Endothelial cell of umbilical vein (primary cell): ENCODE measurements around the gene TLCD3B. TPM values are rescaled to one million over a fixed set of nuclear protein-coding genes. Genes with fewer than 3 reads are reported as not detected.

Experiments
- BruUV-seq: library from RNA; stranded (reverse); fragments of 400-500 nt; replicated peaks from 2 replicates; lab custom pipeline; 2021; lab: Mats Ljungman, UMichigan
- CTCF ChIA-PET: fragments of 300-600, 350-600 bp; sonication (Branson Sonifier 250); formaldehyde crosslinking; loops from one replicate; lab custom pipeline; 2021; ENCODE audit warnings: antibody characterized with exemption, inconsistent platforms; lab: Charles Lee
- POLR2A ChIA-PET: fragments of 300-600, 350-600 bp; sonication (Branson Sonifier 250); formaldehyde crosslinking; loops from one replicate; lab custom pipeline; 2021; ENCODE audit warnings: antibody characterized with exemption, inconsistent platforms; lab: Charles Lee
- DNase-seq: peaks from one replicate; pipeline ENCODE4 v3.0.0-alpha.2; 2011; ENCODE audit warnings: low read depth, low spot score
- FAIRE-seq: peaks from 2 replicates; lab custom pipeline; 2011; peaks lifted over from hg19 to GRCh38; lab: Jason Lieb, UNC
- H2AFZ ChIP-seq: 2 replicates; pipeline ENCODE4 v1.6.0; 2012; ENCODE audit warnings: low read depth, low read length, control low read depth, inconsistent platforms
- H3K27ac ChIP-seq: 2 replicates; pipeline ENCODE4 v1.5.1; 2011; ENCODE audit warnings: low read depth, mild to moderate bottlenecking, control low read depth, low read length, moderate library complexity; ENCODE audit not compliant: insufficient read depth
- H3K27me3 ChIP-seq, 2 experiments: 2 replicates each; pipeline versions ENCODE4 v1.6.0 to v1.6.1; 2011; ENCODE audit warnings: low read length in 2 of 2, mixed read lengths in 1 of 2; ENCODE audit not compliant: control insufficient read depth in 2 of 2, insufficient read depth in 2 of 2
- H3K36me3 ChIP-seq, 2 experiments: 2 replicates in 1 of 2; 3 replicates in 1 of 2; pipeline ENCODE4 v1.5.1; 2011; ENCODE audit warnings: low read length in 2 of 2, mild to moderate bottlenecking in 1 of 2, moderate library complexity in 1 of 2; ENCODE audit not compliant: control insufficient read depth in 2 of 2, insufficient read depth in 2 of 2; ENCODE audit errors: extremely low read depth in 1 of 2
- H3K4me1 ChIP-seq: 3 replicates; pipeline ENCODE4 v1.5.1; 2011; ENCODE audit warnings: mild to moderate bottlenecking, low read length; ENCODE audit not compliant: control insufficient read depth, insufficient read depth; ENCODE audit errors: extremely low read depth
- H3K4me2 ChIP-seq: 2 replicates; pipeline ENCODE4 v1.6.1; 2011; ENCODE audit warnings: low read length, control low read depth, mixed read lengths; ENCODE audit not compliant: insufficient read depth
- H3K4me3 ChIP-seq, 3 experiments: fragments of 200-600 bp in 1 of 3; sonication (generic), shearing (Covaris generic) in 1 of 3; replicated peaks in 1 of 3; 2 replicates each; pipeline ENCODE4 v1.5.1; 2011 to 2016; ENCODE audit warnings: control low read depth in 3 of 3, low read length in 3 of 3, mild to moderate bottlenecking in 2 of 3, inconsistent platforms in 1 of 3, low read depth in 1 of 3, moderate library complexity in 1 of 3; ENCODE audit not compliant: insufficient read depth in 1 of 3
- H3K79me2 ChIP-seq: 2 replicates; pipeline ENCODE4 v1.6.0; 2012; ENCODE audit warnings: low read length, inconsistent platforms; ENCODE audit not compliant: control insufficient read depth, insufficient read depth
- H3K9ac ChIP-seq: replicated peaks from 2 replicates; pipeline ENCODE3; 2011; ENCODE audit warnings: low read length, control low read depth; ENCODE audit not compliant: insufficient read depth; ENCODE audit errors: extremely low read depth
- H3K9me1 ChIP-seq: replicated peaks from 3 replicates; pipeline ENCODE4 v1.6.0; 2011; ENCODE audit warnings: mild to moderate bottlenecking, low read length; ENCODE audit not compliant: control insufficient read depth, insufficient read depth; ENCODE audit errors: extremely low read depth
- H3K9me3 ChIP-seq: replicated peaks from 2 replicates; pipeline ENCODE4 v1.5.1; 2012; ENCODE audit warnings: low read length, inconsistent platforms; ENCODE audit not compliant: control insufficient read depth, insufficient read depth
- H4K20me1 ChIP-seq: replicated peaks from 2 replicates; pipeline ENCODE3; 2011; ENCODE audit warnings: mild to moderate bottlenecking, low read length; ENCODE audit not compliant: control insufficient read depth, insufficient read depth; ENCODE audit errors: extremely low read depth
- EZH2 ChIP-seq: IDR thresholded peaks from 2 replicates; pipeline ENCODE4 v1.6.1; 2012; ENCODE audit warnings: borderline replicate concordance, low read depth, mild to moderate bottlenecking, moderate library complexity, low read length, inconsistent platforms; ENCODE audit not compliant: severe bottlenecking
- FOS ChIP-seq: IDR thresholded peaks from 2 replicates; pipeline ENCODE4 v1.6.1; 2011; ENCODE audit warnings: mild to moderate bottlenecking, low read length, moderate library complexity, borderline replicate concordance; ENCODE audit not compliant: insufficient read depth
- GATA2 ChIP-seq: IDR thresholded peaks from 2 replicates; pipeline ENCODE4 v1.7.0; 2011; ENCODE audit warnings: low read depth, mild to moderate bottlenecking, moderate library complexity, mixed read lengths, low read length; ENCODE audit not compliant: insufficient read length, insufficient read depth
- JUN ChIP-seq: IDR thresholded peaks from 2 replicates; pipeline ENCODE4 v1.6.1; 2011; ENCODE audit warnings: borderline replicate concordance, low read depth; ENCODE audit not compliant: insufficient read length, insufficient read depth
- MYC ChIP-seq: IDR thresholded peaks from one replicate; pipeline ENCODE4 v1.6.1; 2011; ENCODE audit warnings: mild to moderate bottlenecking, low read depth, low read length
- POLR2A ChIP-seq: IDR thresholded peaks from 2 replicates; pipeline ENCODE4 v1.6.1; 2012; ENCODE audit warnings: low read depth, mild to moderate bottlenecking, control low read depth, low read length
- POLR2AphosphoS5 ChIP-seq: IDR thresholded peaks from 2 replicates; pipeline ENCODE4 v1.6.1; 2012; ENCODE audit warnings: low read depth, mild to moderate bottlenecking, control low read depth, low read length, moderate library complexity; ENCODE audit not compliant: insufficient read depth
- dilution Hi-C: fragments of 300-500 bp; cut with MboI; formaldehyde crosslinking; loops from one replicate; pipeline ENCODE4 v1.15.0; 2019; ENCODE audit warnings: low sequenced_read_pairs; ENCODE audit not compliant: extremely low pct_ligation_motif_present
- intact Hi-C: fragments of 100-400 bp; cut with micrococcal nuclease; formaldehyde crosslinking; loops from one replicate; pipeline ENCODE4 v1.10.0; 2022
- polyA plus RNA-seq, 4 experiments: library from polyadenylated mRNA; depleted of rRNA in 3 of 4; stranded (reverse) in 3 of 4; unstranded in 1 of 4; fragments of >200 nt; gene quantifications; 2 replicates each; pipeline versions ENCODE4 v1.2.1 to v1.2.3, GENCODE V29; 2011 to 2012; ENCODE audit warnings: missing spikeins in 1 of 4
- total RNA-seq: library from RNA; stranded (reverse); gene quantifications from 2 replicates; pipeline ENCODE4 v1.2.3, GENCODE V29; 2021
- TF ChIP-seq, protein P1 (sequence below), 2 donors: IDR thresholded peaks; 1 replicate in 1 of 2; 2 replicates in 1 of 2; pipeline ENCODE4 v1.5.1; 2011; ENCODE audit warnings: low read length in 2 of 2, mild to moderate bottlenecking in 2 of 2, moderate library complexity in 2 of 2, control low read depth in 1 of 2, inconsistent platforms in 1 of 2, low read depth in 1 of 2; ENCODE audit not compliant: insufficient read depth in 1 of 2; ENCODE audit errors: extremely low read depth in 1 of 2
- TF ChIP-seq, protein P2 (sequence below): IDR thresholded peaks from 2 replicates; pipeline ENCODE4 v1.6.1; 2011; ENCODE audit not compliant: insufficient read depth, insufficient read length

Gene TLCD3B
- total and polyA plus RNA-seq, 2 donors (not counting 3 experiments of a cell fraction or from before 2014, with no cell fraction given), result 0.37 to 0.86 TPM

DNA sequence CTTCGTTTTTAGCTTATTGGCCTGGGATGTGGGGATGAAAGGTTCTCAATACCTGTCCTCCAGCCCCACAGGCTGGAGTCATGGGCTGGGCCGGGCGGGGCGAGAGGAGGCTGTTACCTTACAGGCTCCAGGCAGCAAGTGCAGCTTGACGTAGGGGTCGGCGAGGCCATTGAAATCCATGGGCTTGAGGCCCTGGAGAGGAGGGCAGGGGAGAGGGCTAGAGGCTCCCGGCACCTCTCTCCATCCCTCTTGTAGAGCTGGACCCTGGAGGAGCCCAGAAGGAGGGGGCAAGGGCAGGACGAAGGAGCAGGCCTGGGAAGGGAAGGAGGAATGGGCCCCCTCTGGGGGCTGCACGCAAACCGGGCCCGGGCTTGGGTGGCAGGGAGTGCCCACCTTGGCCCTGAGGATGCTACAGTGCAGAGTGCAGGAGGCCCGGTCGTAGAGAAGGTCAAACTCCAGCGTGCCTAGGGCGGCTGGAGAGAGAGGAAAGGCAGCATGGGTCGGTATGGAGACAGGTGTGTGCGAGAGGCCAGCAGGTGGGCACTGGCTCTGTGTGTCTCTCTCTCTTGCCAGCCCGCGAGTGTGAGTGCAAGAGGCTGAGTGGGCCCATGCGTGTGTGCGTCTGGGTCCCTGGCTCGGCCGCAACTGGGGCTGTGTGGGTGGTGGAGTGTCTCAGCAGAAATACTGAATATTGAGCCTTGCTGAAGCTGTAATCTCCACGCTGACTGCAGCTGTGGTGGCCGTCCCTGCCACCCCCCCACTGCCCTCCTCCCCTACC is 21.8 kb downstream of the TLCD3B start:
- POLR2A ChIA-PET, result no interaction called here
- CTCF ChIA-PET, result interaction anchor here (0.8 kb wide), 1 partner anchor 161 kb away, joined by 4 read pairs; no protein-coding TSS in a partner anchor
- intact Hi-C loops, result no loop called here

More for the DNA sequence above, 21.8 kb downstream of the TLCD3B start:
- Histone ChIP-seq H3K4me2 (no peak overlapping the region), H4K20me1 (no peaks in the 10 kb centered on the region), H3K9me3 (no peaks in the 10 kb centered on the region), H2AFZ (no peak overlapping the region), H3K4me1 (peaks cover 2% of the 10 kb centered on the region), H3K9me1 (no peaks in the 10 kb centered on the region), H3K79me2 (no peaks in the 10 kb centered on the region), H3K27ac (no peak overlapping the region), H3K9ac (no peak overlapping the region), H3K4me3 (no peak overlapping the region), H3K27me3 (peaks cover 19 to 28% of the 10 kb centered on the region in 2 experiments), H3K36me3 (no peaks in the 10 kb centered on the region)
- FAIRE-seq (no peak), DNase-seq (no peak)
- TF ChIP-seq, protein P1, sequence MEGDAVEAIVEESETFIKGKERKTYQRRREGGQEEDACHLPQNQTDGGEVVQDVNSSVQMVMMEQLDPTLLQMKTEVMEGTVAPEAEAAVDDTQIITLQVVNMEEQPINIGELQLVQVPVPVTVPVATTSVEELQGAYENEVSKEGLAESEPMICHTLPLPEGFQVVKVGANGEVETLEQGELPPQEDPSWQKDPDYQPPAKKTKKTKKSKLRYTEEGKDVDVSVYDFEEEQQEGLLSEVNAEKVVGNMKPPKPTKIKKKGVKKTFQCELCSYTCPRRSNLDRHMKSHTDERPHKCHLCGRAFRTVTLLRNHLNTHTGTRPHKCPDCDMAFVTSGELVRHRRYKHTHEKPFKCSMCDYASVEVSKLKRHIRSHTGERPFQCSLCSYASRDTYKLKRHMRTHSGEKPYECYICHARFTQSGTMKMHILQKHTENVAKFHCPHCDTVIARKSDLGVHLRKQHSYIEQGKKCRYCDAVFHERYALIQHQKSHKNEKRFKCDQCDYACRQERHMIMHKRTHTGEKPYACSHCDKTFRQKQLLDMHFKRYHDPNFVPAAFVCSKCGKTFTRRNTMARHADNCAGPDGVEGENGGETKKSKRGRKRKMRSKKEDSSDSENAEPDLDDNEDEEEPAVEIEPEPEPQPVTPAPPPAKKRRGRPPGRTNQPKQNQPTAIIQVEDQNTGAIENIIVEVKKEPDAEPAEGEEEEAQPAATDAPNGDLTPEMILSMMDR (IDR thresholded peaks at IDR 0.05; ENCODE audit: extremely low read depth in 1 of 2, insufficient read depth in 1 of 2, low read depth in 1 of 2, low read length in 2 of 2), result no peak
- TF ChIP-seq POLR2A (no peak), POLR2AphosphoS5 (no peak), JUN (no peak), EZH2 (no peak), GATA2 (no peak), MYC (no peak), FOS (no peak)
- TF ChIP-seq, protein P2, sequence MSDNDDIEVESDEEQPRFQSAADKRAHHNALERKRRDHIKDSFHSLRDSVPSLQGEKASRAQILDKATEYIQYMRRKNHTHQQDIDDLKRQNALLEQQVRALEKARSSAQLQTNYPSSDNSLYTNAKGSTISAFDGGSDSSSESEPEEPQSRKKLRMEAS, result no peak
- dilution Hi-C loops, result no loop called here
- no TSS peak for BruUV-seq
